NCI-H1436 treated with DMSO at 0.1 percent for 48 hours (cell line): ENCODE measurements around the gene FIGN.

ENCODE experiments used
- DNase-seq: peaks from one replicate; lab custom pipeline; 2025; lab: John Stamatoyannopoulos, UW

FIGN gene

DNA sequence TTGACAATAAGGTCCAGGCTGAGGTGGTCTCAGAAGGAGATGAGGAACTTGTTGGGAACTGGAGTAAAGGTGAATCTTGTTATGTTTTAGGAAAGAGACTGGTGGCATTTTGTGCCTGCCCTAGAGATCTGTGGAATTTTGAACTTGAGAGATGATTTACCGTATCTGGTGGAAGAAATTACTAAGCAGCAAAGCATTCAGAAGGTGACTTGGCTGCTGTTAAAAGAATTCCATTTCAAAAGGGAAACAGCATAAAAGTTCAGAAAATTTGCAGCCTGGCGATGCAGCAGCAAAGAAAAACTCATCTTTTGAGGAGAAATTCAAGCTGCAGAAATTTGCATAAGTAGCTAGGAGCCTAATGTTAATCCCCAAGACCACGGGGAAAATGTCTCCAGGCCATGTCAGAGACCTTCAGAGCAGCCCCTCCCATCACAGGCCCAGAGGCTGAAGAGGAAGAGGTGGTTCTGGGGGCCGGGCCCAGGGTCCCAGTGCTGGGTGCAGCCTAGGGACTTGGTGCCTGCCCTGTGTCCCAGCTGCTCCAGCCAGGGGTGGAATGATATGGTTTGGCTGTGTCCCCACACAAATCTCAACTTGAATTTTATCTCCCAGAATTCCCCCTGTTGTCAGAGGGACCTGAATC, 73.5 kb downstream of the FIGN start:
- no peak for DNase-seq

DNA sequence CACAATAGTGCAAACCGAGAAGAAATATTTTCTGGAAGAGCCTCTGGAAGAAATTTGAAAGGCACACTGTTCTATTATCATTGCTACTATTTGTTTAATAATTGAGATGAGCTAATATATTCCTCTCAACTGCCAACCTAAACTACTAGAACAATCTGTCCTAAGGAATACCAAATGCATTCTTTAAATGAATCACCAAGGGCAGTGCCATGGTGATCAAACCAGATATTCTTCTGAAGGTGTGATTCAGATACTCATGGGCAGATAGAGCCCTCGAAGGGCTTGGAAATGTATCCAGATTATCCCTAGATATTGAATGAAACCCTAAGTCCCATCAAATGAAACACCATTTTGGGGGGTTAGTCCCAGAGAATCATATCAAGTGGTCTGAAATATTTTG, 76.6 kb downstream of the FIGN start:
- no peak for DNase-seq

DNA sequence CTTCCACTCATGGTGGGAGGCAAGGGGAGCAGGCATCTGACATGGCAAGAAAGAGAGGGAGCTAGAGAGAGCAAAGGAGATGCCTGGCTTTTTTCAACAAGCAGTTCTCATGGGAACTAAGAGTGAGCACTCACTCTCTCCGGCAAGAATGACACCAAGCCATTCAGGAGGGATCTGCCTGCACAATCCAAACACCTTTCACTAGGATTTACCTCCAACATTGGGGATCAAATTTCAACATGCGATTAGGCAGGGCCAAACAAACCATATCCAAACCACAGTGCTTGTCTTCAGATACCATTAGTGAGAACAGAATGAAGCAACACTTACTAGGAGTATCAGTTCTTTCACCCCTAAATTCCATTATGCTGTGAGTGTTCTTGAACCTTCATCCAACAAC, 77.3 kb downstream of the FIGN start:
- no peak for DNase-seq

DNA sequence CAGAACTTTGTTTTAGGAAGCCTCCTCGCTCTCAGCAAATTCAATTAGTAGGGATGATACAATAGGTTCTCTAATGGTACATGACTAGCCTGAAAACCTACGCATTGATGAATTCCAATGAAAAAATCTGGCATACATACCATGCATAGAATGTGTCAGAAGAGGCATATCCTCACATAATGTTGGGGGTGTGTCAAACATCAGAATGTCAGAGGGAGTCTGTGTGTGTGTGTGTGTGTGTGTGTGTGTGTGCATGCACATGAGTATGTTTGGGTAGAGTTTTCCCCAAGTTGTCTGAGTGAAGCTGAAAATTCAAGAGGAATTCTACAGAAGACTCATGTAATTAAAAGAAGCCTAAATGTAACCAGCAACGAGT, 78.5 kb downstream of the FIGN start:
- no peak for DNase-seq

DNA sequence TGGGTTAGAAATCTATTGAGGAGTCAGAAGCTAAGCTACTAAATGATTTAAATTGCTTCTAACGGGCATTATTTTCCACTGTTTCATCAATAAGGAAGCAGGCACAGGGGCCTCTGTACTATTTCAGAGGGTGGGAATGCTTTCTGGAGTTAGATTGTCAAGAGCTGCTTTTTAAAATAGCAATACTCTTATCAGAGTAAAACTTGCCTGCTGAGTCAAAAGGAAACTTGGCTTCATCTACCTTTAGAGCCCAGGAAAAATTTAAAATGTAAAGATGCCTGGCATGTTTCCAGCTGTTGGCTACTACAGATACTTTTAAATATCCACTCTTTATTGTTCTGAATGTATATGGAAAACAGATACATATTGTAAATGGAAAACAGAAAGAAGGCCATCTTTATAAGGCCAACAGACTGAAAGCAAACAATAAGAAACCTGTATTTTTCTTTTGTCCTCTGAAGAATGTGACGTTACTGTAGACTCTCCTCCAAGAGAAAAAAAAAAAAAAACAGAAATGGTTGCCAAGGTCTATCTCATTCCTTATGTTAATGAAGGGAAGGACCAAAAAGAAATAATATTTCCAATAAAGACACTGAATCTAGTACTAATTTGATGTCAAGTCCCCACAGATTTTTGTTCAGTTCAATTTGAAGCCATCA, 79.1 kb downstream of the FIGN start:
- no peak for DNase-seq

DNA sequence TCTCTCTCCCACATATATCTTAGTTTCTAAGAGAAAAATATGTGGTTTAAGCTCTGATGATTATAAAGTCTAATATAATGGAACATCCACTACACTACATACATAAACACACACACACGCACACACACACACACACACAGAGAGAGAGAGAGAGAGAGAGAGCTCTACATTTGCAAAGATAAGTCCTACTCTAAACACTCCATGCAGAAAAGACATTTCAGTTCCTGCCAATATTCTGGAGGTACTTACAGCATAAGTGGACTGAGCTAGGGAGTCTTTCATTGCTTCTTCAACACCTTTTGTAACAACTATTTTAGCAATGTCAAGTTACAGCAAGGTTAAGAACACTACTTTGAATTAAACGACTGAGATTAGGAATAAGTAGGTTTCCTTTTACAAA, 80.1 kb downstream of the FIGN start:
- DNase-seq = no peak

DNA sequence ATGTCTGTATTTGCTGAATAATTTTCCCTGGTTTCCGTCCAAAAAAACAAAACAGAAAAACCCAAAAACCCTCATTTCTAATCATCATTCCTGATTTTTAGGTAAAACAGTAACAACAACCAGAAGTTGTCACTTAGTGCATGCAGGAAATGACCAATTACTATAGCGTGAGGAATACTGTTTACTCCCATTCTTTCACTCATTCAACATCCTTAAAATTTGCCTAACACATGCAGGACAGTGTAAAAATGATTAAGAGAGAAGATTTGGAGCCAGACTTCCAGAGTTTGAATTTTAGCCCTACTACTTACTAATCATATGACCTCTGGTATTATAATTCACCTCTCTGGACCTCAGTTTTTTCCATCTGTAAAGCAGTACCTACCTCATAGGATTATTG, 83.1 kb downstream of the FIGN start:
- no peak for DNase-seq

DNA sequence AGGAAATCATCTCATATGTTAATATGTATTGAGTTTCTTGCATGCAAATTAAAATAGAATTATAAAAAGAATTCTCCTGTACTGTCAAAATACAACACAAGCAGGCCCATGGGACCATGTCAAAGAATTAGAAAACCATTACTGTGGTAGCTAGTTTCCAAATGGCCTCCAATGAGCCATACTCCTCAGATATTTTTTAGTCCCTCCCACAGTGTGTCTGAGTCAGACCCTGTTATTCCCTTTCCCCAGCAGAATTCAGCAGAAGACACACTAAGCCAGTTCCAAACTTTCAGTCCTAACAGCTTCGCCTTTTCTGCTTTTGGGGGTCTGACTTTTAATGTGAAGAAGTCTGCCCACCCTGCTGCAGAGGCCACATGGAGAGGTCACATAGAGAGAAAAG, 86.7 kb downstream of the FIGN start:
- no peak for DNase-seq

DNA sequence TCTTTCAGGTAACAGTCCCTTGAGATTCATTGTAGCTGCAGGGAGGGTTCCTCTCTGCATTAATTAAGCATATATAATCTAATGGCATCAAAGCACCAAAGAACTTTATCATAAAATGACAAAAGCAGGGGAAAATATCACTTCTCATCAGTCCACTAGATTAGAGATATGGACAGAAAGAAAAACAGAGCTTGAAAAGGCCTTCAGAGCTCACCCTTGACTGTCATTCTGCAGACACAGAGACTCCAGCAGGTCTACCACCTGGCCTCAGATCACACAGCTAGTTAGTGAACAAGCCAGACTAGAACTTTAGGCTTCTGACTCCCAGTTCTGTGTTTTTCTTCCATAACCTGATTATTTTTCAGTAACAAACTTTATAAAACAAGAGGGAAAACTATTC, 88.5 kb downstream of the FIGN start:
- no peak for DNase-seq

DNA sequence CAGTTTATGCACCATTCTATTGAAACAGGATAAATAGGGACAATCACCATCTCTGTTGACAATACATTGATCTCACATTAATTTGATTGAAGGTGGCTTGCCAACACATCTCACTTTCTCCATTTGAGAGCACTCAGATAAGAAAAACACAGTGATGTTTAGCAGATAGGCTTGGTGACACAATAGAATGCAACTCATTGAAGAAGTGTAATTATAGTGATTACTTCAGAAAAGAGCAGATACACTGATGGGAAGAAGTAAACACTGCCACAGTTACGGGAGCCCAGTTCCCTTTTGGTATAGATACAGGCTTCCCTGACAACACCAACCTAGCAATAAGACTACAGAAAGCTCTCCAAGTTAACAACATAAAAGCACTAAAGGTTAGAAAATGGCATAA, 89.1 kb downstream of the FIGN start:
- peak; percentile 98 for DNase-seq

DNA sequence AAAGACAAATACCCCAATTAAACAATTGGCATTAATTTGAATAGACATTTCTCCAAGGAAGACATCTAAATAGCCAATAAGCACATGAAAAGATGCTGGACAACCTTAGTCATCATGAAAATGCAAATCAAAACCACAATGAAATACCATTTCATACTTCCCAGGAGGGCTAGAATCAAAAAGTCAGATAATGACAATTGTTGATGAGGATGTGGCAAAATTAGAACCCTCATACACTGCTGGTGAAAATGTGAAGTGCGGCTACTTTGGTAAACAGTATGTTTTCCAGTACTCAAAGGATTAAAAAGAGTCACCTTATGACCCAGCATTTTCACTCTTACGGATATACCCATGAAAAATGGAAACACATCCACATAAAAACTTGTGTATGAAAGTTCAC, 91.6 kb downstream of the FIGN start:
- no peak for DNase-seq

DNA sequence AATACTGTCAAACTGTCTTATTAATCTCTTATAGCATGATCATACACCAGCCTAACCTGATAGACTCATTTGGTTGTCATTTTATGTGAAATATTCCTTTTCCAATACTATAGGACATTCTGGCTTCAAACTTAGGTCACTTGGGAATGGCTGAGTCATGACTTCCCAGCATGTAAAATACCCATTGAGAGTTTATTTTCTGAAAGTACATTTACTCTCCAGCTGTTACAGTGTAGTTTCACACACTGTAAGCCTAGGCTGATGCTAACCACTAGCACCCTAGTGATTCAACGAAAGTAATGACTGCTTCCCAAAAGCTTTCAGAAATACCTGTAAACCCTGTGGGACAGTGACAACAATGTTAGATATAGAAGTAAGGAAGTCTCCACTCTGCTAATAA, 93.8 kb downstream of the FIGN start:
- no peak for DNase-seq

DNA sequence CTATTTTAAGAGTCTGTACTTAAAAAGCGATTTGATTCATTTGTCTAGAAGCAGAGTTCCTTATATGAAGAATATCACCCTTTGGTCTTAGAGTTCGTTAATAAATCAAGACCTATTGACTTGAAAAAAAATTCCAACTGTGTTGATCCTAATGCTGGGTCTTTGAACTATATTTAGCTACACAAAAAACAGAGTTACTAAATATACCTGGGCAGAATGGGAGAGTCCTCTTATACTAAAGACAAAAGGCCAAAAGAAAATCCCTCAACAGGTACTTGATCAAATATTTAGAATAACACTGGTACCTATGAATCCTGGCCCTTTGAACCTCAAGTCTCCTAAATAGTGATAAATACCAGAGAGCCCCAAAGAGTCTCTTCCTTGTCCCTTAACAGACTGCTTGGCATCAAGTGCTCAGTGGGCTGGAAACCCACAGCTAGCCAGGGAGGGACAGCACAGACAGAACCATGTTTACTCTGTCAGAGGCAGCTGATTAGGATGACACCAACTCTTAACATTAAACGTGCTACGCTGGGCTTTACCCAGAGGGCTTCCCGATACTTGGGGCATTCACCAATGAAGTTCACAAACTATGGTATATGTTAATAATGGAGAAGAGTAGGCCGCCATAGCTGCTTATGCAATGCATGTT, 95.1 kb downstream of the FIGN start:
- no peak for DNase-seq

DNA sequence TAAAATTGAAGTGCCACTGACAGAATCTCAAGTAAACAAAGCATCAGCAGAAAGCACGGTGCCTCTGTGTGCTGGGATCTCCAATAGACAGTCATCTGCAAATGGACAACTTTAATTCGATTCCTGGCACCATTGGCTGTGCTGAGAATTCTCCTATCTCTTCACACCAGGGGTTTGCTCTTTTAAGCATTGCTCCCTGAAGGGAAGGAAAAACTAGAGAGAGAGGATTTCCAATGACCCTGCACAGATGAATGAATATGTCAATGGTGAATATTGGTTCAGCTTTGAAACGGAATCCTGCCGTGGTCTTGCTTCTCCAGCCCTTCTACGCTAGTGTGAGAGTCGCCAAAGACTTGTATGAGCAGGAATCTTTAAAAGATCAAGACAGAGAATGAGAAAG, 97.9 kb downstream of the FIGN start:
- no peak for DNase-seq

DNA sequence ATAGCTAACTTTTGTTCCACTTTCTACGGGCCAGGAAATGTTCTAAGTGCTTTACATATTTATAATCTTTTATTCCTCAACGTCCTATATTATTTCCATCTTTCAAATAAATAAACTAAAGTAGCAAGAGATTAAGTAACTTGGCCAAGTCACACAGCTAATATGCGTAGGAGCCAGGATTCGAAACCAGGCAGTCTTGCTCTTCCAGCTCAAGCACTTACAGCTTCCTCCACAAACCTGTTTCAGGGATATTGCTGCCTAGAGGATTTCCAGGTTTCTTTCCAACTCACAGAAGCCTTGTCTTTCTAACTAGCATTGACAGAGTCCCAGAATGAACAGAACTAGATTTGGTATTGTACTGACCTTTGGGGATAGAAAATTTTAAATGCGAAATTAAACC, 102.5 kb downstream of the FIGN start:
- DNase-seq = no peak

DNA sequence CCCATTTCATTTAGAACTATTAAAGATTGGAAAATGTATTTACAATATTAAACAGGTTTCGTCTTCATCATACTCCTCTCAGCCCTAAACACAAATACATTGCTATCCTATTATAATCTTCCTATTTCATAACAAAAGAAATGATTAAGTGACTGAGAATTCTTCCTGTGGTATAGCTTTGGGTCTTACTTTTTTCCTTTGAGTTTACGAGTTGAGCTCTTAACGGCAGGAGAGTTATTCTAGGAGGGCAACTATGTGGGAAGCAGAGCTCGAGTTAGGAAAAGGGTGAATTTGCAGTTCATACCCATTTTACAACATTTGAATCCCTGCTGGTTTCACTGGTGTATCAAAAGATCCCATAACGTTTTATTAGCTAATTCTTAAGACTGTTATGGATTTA, 105.0 kb downstream of the FIGN start:
- DNase-seq = no peak

DNA sequence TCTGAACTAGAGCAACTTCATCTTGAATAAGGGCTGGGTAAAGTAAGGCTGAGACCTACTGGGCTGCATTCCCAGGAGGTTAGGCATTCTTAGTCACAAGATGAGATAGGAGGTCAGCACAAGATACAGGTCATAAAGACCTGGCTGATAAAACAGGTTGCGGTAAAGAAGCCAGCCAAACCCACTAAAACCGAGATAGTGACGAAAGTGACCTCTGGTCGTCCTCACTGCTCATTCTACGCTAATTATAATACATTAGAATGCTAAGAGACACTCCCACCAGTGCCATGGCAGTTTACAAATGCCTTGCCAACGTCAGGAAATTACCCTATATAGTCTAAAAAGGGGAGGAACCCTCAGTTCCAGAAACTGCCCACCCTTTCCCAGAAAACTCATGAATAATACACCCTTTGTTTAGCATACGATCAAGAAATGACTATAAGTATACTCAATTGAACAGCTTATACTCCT, 109.1 kb downstream of the FIGN start:
- no peak for DNase-seq

DNA sequence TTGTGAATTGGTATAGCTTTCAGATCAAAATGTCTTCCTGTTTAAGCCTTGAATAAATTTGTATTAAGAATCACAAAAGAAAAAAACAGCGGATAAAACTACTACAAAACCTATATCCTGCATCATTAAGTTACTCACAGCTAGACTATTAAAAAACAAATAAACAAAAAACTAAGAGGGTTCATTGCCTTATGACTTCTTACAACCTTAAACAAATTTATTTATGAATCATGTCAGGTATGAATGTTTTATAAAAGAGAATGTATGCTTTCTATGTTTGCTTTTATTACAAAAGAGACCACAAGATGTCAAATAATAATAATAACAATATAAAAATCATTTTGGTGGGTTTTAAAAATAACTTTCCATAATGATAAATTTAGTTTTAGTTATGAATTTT, 109.6 kb downstream of the FIGN start:
- no peak for DNase-seq

DNA sequence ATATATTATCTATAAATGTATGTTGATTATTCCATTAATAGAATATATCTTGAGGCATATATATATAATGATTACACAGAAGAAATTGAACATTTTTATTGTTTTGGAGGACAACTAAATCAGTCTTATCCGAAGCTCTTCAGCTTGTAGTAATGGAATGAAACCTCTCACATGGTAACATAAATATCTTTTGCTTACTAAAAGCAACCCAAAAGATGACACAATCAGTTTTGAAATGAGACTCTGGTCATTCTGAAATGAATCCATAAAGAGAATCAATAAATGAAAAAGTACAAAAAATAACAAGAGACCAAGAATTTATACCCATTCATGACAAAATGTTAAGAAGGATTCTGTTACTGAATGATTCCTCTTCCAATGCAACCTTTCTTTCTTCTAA, 110.2 kb downstream of the FIGN start:
- no peak for DNase-seq

DNA sequence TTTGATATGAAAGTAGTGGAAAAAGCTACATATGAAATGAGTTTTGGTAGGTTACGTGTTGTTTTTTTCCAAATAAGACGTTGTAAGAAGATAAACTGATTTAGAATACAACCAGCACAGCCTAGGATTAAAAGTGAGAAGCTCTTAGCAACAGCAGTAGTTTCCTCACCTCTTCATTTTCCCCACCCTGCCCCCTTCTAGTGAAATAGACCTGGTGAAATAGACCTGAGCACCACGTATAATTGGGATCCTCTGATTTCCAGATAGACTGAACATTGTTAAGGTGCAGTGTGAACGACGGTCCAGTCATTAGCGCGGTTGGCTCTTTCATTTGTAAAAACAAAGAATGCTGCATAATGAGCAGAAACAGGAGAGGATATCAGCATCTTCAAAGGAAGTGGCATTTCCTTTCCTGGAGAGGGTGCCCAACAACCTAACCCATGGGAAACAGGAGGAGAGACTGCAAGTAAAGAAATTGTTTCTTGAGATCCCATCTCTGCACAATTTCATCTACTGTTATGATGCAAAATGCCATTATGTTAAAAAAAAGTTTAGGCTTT, 114.3 kb downstream of the FIGN start:
- no peak for DNase-seq

DNA sequence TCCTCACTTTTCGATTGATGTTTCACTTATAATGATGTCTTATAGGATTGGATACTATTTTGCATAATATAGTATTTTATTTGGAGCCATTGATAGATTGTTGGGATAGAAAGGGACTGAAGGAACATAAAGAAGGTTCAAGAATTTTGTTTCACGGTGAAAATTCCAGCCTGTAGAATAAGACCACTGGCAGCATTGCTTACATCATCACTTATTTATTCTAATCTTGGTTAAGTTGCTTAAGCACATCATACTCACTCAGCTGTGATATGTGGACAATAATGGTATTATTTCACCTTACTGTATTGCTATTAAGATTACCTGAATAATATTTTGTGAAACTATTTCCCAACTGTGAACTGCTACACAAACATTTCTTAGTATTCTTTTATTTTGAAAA, 118.3 kb downstream of the FIGN start:
- DNase-seq = no peak

DNA sequence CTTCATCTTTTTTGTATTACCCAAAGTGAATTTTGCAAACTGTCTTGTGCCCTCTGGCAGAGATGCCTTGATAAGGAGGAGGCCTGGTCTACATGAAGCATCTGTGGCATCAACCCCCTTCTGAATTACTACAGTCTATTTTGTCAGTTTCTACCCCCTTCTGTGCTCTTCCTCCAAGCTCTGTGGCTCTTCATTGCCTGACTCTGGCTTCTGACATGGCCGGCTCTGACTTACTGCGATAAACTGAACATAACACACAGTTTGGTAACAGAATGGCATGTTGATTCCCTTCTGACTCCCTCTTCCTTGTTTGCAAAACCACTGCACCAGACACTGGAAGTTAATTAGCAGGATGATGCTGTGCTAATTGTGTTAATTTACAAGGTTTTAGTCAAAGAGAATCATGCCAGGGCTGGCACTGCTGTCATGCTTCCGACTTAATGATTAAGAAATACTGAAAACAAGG, 122.5 kb downstream of the FIGN start:
- DNase-seq = no peak

DNA sequence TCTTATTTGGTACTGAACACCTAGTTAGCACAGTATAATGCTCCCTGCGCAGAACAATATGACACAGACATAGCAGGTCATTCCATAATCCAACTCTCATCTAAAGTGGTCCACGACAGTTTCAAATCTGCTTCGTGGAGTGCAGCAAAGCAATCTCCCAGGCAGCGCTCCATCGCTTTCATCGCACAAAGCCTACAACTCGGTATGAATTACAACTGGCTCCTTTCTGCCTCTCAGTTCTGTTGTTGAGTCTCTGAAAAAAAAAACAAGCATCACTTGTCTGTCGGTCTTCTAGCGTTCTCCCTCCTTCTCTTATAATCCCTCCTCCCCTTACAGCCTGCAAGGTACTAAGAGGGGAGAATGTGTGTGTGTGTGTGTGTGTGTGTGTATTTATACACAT, 123.5 kb downstream of the FIGN start:
- no peak for DNase-seq
